GM21619 (cell line): ENCODE data around the gene CUBN.

Source experiments
- ATAC-seq: cut with Tn5 transposase; IDR thresholded peaks from one replicate; pipeline ENCODE4 v1.9.1; 2021; ENCODE audit not compliant: unreplicated experiment

Gene CUBN

DNA sequence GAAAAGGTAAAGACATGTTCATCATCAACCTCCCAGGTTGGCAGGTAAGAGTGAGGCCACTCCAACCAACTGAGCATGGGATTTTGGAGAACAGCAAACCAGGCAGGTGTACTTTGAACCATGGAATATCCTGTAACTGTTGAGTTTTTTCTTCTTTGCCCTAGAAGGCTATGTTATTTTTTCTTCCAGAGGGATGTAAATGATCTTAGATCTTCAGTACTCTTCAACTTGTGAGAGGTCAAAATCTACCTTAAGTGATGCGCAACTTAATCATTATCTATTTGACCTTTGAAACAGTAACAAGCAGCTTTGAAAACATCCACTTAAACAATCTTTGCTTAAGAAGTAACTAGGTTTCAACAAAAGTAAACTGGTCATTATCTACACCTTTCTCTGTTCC is at the start of gene CUBN:
TSS of gene CUBN (minus strand) at position 71 of the 400 bp plus-strand sequence. CDS start at position 25, 46 bp downstream.
- ATAC-seq, result no peak

DNA sequence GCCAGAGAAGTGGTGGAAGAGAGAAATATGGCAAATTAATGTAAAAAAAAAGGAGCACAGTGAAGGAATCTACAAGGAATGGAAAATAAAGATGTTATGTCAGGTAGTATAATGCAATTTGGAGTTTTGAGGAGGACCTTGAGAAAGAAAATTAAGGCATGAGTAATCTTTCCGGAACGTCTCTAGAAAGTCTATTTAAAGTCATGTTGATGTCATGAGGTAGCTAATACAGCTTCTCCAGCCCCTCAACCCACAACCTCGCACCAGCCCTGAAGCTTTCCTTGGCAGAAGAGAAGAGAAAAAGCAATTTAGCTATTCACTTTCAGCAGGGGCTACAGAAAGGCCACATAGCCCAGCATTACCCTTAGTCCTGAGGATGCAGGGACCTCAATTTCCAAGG is 49.4 kb upstream of the CUBN start:
- ATAC-seq, result no peak

DNA sequence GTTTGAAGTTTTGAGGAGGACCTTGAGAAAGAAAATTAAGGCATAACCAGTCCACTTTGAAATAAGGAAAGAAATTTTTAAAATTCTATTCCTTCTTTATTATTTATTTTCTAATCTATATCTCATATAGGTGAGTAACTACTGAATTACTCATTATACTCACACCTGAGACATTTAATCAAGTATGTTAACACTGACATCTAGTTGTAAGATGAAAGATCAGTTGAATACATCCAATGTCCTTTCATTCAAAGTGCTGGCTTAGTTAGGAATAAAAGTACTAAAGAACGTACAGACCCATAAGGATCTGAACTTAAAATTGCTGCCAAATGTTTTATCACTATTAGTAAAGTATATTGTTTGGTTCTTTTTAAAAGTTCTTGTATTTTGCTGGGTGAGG is 48.4 kb upstream of the CUBN start:
- no peak for ATAC-seq

DNA sequence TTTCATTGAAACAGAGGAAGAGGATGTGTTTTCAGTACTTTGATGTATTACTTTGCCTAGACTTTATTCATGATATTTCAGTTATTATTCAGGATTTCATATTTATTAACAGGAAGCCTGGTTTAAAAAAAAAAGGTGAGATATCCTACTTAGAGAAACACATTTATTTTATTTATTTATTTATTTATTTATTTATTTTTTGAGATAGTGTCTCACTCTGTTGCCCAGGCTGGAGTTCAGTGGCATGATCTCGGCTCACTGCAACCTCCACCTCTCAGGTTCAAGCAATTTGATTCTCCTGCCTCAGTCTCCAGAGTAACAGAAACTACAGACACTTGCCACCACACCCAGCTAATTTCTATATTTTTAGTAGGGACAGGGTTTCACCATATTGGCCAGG is 47.4 kb upstream of the CUBN start:
- no peak for ATAC-seq

DNA sequence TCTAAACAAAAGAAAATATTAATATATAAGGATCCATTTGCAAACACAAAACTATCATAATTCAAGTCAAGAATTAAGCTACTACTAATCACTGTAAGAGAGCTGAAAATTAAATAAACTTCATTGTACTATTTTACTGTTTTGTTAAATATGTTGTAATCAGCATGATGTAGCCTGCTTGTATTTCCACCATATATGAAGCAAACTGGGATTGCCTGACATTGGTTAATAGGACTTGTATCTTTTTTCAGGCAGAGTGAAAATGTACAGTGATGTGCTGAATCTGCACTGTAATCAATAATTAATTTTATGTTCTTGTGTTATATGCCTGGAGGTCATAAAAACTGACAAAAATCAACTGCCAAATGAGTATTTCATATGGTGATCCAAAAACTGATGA is 46.5 kb upstream of the CUBN start:
- ATAC-seq, result no peak

DNA sequence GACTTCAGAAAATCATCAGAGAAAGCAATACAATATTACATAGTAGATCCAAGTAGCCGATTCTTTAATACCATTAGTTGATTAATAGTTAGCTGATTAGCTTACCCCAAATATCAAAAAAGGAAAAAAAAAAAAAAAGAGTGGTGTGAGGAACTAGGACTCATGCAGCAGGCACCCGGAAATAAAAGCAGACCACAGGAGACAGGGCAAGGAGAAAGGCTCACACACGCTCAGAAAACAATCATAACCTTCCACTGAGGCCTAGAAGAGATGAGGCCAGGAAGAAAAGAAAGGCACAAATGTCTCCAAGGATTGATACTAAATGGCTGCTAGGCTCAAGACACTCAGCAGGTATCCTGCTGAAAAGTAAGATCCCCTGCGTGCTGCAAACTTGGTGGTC is 45.9 kb upstream of the CUBN start:
- no peak for ATAC-seq

DNA sequence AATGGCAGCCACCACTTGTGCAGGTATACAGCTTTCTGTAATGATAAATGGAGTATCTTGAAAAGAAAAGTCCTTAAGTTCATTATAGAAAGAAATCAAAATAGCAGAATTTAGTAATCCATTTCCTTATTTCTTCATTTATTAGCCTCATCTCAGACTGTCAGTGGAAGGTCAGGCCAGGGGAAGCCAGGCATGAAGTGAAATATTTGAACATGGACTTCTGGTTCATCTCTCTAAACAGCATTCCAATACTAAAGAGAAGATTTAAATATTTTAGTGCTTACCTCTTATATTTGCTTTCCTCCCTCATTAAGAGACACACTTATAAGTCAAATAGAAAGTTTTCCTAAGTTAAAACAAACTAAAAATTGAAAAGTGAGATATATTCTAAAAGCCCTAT is 45.0 kb upstream of the CUBN start:
- ATAC-seq, result no peak

DNA sequence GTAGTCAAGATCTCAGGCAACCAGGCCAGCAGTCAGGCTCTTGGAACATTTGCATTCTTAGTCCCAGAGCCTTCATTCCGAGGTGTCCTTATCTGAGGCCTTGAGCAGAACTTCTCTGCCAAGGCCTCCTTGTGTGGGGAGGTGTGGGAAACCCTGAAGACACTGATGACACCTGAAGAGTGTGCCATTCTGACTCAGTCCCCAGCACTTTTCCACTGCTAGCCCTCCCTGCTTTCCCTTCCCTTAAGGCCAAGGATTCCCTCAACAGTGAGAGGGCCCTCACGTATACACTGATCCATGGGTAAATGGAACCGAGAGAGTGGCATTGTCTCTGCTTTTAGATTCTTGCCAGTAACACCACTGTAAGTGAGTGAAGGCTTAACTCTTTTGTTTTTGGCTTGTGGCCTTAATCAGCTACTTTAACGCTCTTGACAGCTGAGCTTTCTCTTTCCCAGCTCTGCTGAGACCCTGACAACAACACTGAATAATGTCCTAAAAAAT is 41.6 kb upstream of the CUBN start:
- ATAC-seq, result no peak

DNA sequence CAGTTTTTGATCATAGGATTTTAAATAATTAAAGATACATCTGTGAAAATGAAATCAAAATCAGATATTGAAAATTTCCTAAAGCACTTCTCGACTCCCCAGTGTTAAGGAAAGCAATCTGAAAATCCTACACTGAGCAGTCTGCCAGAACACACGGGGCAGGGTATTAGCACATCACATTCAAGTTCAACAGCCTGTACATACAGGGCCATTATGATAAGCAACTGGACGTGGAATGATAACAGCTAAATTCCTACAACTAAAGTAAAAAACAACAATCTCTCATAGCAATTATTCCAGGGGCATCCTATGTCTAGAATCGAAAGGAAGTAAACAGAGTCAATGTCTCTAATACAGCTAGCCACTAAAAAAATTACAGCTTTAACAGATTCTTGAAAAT is 40.2 kb upstream of the CUBN start:
- ATAC-seq, result no peak

DNA sequence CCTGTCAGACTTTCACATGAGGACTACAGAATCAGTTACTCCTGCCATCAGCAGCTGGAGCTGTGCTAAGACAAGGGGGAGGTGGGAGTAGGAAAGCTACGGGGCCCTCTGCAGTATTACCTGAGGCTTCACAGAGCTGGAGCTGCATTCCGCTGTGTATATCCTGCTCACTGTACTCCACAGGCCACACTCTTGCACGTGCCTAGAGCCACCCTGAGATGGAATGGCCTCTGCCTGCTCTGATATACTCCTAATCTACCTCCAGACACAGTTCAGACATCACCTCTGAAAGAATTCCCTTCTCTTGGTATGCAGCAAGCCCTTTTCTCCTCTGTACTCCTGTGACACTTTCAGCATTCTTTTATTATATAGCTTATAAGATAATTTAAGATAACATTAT is 37.1 kb upstream of the CUBN start:
- no peak for ATAC-seq

DNA sequence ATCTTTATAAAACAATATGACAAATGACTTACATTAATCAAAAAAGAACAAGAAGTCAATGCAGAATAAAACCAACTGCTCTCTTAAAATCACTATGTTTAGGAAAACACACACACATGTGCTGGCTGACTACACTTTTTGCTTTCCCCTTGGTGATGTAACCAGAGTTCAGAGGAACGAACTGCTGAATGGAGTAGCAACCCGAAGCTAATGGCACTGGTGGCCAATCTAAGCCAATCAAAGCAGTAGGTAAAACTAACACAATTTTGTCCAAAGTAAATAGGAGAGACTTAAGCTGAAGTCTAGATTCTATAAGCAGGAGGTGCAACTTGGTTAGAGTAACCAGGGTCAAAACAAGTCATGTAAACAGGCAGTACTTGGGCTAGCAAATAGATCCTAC is 33.2 kb upstream of the CUBN start:
- ATAC-seq, result no peak

DNA sequence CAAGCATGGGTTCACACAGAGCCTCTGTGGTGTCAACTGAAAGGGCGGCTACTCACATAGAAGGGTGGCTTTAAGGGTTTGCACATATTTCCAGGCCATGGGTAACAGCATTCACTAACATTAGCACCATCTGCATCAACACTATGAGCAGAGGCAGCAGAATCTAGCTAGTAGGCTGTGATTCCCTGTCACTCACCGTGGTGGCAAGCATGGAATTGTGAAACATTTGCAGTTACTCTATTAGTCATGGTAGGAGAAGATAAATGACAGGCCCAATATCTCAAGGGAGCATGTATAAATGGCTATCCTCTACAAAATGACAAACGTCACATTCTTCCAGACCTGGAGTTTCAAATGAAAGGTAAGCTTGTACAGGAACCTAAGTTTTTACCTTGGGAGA is 32.2 kb upstream of the CUBN start:
- no peak for ATAC-seq

DNA sequence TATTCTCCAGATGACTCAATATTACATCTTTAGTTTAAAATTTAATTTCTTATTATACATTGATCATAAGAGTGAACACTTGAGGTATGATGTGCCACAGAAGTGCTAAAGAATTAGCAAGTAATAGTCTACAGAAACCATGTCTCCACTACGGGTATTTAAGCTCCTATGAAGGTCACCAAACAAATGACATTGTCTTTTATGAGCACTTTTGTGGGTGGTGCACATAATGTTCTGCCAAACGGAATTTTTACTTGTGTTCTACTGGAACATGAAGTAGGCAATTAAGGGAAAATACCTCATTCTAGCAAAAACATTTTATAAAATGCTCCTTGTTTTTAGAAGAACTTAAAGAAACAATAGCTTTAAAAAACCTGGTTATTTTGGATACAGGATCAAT is 27.4 kb upstream of the CUBN start:
- no peak for ATAC-seq

DNA sequence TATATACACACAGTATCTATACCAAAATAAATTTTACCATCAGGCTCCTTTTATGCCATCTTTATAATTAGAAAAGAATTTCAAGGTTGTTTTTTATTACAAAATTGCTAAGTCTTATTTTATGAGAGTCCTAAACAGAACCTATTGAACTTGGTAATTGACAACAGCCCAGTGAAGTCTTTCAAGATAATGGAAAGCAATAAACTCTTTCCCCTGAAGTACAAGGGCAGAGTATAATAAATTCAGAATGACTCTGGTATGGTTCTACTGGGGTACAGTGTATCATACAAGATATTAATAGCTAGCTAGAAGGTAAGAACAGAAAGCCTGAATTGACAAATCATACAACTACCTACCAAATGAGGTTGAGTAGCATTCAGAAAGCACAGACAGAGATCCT is 26.2 kb upstream of the CUBN start:
- no peak for ATAC-seq

DNA sequence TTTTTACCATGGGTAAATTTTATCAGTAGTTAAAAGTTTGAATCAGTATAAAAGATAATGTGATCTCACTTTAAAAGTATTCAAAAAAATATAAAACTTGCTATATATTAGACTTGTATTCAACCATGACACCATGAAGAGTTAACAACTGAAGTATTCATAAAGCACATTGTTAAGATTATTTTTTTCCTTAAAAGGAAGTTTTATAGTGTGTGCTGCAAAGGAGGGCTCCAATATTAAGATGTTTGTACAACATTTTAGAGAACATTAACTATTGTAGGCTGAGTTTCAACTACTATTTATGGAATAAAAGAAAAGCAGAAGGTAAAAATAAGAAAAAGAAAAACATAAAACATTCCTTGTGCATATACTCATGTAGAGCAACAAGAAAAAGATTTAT is 24.5 kb upstream of the CUBN start:
- no peak for ATAC-seq

DNA sequence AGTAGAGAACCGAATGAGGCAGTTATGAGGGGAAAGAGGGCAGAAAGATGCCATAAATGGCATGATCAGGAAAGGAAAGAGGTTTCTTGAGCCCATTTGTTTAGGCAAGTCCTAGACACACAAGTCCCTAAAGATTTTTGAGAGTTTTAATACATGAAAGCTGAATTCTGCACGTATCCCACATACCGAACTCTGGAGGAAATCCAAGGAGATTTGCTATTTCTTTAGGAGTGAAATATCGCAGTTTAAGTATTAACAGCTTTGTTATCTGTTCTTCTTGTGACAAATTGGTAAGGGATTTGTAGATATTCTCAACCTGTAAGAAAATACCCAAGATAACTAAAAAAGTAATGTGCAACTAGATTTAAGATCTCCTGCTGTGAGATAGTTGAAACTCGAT is 23.7 kb upstream of the CUBN start:
- no peak for ATAC-seq

DNA sequence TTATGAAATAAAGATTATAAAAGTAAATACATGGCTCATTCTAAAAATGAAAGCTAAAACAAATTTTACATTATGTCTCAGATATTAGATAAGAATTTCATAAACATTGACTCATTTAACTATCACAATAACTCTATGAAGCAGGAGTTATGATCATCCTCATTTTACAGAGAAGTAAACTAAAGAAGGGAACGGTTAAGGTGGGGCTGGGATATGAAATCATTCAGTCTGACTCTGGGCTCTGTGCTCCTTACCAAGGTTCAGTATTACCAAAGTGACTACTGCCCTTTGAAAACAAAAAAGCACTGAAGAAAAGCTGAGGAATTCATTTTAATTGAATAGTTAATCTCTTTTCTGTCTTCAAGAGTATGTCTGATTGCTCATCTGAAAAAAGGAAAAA is 22.1 kb upstream of the CUBN start:
- no peak for ATAC-seq

DNA sequence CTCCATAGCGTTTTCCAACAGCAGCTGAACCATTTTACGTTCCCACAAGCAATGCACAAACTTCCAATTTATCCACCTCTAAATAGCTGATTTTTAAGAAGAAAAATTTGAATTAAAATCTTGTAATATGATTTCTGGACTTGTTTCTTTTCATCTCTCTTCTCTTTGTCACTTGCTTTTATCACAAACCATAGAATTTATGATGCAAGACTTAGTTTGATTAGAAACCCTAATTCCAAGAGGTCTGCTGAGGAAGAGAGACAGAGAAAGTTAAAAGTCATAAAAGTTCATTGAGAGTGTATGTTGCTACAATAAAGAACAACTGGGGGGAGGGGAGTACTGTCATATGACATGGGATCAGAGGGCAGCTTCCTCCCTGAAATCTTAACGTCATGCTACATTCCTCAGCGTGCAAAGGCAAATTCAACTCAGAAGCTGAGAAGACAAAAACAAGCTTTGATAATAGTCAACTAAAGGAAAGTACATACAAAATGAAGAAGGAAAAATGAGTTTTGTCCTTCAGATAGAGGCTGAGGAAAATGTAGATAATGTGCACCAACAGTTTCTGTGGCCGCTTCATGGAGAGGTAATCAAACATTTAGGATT is 18.4 kb upstream of the CUBN start:
- no peak for ATAC-seq

DNA sequence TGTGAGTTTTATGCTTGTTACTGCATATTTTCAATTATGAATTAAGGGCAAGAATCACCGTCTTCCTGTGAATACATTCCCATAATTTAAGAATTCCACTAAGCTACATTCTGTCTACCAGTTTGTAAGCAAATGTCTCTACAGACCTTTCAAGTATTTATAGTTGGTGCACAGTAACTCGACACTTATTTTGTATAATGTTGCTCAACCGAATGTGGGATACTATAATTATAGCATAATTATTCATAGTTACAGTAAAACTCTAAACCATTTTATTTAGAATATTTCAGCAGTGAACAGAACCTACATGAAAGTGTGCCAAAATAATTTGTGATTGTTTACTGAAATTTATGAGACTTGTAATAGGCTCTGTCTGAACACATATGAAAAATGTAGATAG is 17.3 kb upstream of the CUBN start:
- ATAC-seq, result no peak

DNA sequence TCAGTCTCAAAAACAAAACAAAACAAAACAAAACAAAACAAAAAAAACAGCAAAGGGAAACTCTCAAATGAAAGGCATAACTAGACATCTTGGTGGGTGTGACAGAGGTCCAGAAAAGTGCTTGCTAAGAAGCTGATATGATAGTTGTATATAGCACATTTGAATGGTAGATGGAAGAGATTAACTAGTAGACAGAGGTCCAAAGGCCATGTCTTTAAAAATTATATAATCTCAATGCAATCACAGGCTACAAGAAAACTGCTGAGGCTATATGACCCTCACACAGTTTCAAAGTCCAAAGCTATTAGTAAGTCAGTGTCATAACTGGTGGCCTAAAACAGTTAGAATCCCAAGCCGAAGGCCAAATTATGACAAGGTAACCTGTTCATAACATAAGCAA is 15.6 kb upstream of the CUBN start:
- ATAC-seq, result no peak

DNA sequence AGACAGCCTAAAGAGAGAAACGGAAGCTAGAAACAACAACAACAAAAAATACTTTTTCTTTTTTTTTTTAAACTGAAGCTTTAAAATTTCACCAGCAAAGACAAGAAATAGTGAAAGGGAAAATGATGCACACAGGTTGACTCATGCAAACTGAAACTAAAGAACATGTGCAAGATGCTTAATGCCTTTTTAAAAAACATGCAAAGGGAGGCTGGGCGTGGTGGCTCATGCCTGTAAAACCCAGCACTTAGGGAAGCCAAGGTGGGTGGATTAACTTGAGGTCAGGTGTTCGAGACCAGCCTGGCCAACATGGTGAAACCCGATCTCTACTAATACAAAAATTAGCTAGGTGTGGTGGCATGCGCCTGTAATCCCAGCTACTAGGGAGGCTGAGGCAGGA is 15.1 kb upstream of the CUBN start:
- ATAC-seq, result no peak

DNA sequence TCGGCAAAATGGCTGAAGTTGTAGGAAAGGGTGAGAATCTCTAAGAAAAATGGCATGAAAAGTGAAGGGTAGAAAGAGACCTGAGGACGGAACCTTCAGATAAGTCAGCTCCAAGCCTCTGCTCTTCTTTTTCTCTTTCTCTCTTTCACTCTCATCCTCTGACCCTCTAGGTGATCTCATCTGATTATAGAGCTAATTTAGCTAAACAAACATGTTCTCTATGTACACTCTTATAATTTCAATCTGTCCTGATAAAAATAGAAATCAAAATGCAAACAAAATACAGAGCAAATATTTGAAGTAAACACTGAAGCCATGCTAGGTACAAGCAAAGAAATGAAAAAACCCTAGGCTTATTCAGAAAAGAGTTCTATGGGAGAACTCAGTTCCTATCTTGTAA is 14.4 kb upstream of the CUBN start:
- no peak for ATAC-seq

DNA sequence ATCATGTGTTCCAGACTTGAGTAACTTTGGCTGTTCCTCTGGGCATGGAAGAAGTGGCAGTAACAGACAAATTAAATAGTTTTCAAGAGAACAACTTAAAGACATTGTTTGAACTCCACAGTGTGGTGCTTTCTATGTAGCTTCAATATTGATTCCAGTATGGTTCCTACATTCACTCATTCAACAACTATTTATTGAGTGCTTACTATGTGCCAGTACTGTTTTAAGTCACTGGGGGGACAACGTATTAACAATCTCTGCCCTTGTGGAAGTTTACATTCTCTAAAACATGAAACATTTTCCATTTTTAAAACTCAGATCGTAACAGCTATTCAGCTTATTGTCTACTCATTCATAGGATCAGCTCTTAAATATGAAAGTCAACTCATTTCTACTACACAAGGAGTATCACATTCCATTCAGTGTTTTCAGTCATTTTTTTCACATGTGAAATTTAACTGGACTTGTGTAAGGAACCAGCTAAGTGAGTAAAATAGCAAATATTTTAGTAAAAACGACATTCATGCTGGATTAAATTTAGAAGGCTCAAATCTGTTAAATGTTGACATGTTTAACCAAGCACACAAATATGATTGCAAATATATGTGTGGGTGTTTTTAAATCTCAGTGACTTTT is 13.6 kb upstream of the CUBN start:
- ATAC-seq, result no peak
